Cardiac muscle cell (in vitro differentiated cells and primary cell): ENCODE data around the gene MAP4K1. TPM values are rescaled to one million over a fixed set of nuclear protein-coding genes. Genes with fewer than 3 reads are reported as not detected.
"Not testable (repeated sequence)": the region's sequence is repeated elsewhere in the genome, so short reads cannot be mapped to it uniquely, and the experiment has no call there.

Source experiments
- DNase-seq, 2 donors: peaks; one replicate each; pipeline versions ENCODE4 v3.0.0 to v3.0.0-alpha.2; 2010 to 2017; ENCODE audit warnings: low read depth in 1 of 2, low spot score in 1 of 2
- H3K27ac ChIP-seq: fragments of 200-600 bp; sonication (generic); 2 replicates; pipeline ENCODE4 v1.5.1; 2016
- H3K27me3 ChIP-seq: fragments of 200-600 bp; sonication (generic); 2 replicates; pipeline ENCODE4 v1.6.0; 2016; ENCODE audit warnings: control low read depth
- H3K36me3 ChIP-seq: fragments of 200-600 bp; sonication (generic); 2 replicates; pipeline ENCODE4 v1.5.1; 2016; ENCODE audit warnings: control low read depth
- H3K4me1 ChIP-seq: fragments of 200-600 bp; sonication (generic); 2 replicates; pipeline ENCODE4 v1.8.1; 2017; ENCODE audit warnings: low read depth, mild to moderate bottlenecking, mixed run types
- H3K4me3 ChIP-seq: fragments of 200-600 bp; sonication (generic); 2 replicates; pipeline ENCODE4 v1.5.1; 2016; ENCODE audit warnings: mild to moderate bottlenecking
- H3K9me3 ChIP-seq: fragments of 200-600 bp; sonication (generic); 2 replicates; pipeline ENCODE4 v1.5.1; 2017; ENCODE audit warnings: low read depth, mild to moderate bottlenecking, control low read depth
- polyA plus RNA-seq: library from polyadenylated mRNA; unstranded; fragments of >200 nt; fragmentation: Nextera tagmentation; extraction: Ambion mirVana; gene quantifications from 2 replicates; pipeline ENCODE4 v1.2.1, GENCODE V29; 2016
- total RNA-seq: library from RNA; depleted of rRNA; stranded (reverse); fragments of >200 nt; gene quantifications from 2 replicates; pipeline ENCODE4 v1.2.3, GENCODE V29; 2016
- TF ChIP-seq, protein P1 (sequence below): IDR thresholded peaks from 2 replicates; pipeline ENCODE4 v1.5.1; 2012; ENCODE audit warnings: low read depth, mild to moderate bottlenecking, low read length

The MAP4K1 gene
- total and polyA plus RNA-seq, 2 experiments from 2014 or later, result 3.9 to 4.6 TPM

DNA sequence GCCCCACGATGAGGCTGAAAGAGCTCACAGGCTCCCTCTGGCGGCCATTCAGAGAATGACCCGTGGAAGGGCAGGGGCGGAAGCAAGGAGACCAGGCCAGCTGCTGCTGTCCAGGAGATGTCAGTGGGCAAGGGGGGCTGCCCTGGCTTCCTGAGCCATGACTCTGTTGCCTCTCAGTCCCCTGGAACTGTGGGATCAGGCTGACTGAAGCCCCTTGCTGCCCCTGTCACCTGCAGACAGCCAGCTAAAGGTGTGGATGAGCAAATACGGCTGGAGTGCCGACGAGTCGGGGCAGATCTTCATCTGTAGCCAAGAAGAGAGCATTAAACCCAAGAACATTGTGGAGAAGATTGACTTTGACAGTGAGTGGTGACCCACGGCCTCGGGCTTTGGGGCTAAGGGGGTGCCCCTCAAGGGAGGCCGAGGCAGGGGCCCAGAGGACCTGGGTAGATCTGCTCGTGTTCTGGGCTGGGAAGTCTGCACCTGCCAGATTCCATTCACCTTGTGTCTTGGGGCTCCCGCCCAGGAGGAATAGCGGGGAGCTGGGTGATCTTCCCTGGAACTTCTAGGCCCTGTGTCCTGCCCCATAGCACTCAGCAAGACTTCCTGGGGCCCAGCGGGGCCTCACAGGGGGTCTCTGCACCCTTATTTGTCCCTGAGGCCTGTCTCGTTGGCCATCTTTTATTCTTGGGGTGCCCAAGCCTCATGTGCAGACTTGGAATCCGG, 17.2 kb upstream of the MAP4K1 start:
- TF ChIP-seq, protein P1, sequence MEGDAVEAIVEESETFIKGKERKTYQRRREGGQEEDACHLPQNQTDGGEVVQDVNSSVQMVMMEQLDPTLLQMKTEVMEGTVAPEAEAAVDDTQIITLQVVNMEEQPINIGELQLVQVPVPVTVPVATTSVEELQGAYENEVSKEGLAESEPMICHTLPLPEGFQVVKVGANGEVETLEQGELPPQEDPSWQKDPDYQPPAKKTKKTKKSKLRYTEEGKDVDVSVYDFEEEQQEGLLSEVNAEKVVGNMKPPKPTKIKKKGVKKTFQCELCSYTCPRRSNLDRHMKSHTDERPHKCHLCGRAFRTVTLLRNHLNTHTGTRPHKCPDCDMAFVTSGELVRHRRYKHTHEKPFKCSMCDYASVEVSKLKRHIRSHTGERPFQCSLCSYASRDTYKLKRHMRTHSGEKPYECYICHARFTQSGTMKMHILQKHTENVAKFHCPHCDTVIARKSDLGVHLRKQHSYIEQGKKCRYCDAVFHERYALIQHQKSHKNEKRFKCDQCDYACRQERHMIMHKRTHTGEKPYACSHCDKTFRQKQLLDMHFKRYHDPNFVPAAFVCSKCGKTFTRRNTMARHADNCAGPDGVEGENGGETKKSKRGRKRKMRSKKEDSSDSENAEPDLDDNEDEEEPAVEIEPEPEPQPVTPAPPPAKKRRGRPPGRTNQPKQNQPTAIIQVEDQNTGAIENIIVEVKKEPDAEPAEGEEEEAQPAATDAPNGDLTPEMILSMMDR, result peak; percentile 90
- Histone ChIP-seq H3K9me3 (no peaks in the 10 kb centered on the region), H3K27me3 (no peaks in the 10 kb centered on the region), H3K4me1 (no peaks in the 10 kb centered on the region), H3K36me3 (peaks cover 14% of the 10 kb centered on the region), H3K4me3 (no peak overlapping the region), H3K27ac (no peak overlapping the region)
- peak; percentile 69 to 74 for DNase-seq

DNA sequence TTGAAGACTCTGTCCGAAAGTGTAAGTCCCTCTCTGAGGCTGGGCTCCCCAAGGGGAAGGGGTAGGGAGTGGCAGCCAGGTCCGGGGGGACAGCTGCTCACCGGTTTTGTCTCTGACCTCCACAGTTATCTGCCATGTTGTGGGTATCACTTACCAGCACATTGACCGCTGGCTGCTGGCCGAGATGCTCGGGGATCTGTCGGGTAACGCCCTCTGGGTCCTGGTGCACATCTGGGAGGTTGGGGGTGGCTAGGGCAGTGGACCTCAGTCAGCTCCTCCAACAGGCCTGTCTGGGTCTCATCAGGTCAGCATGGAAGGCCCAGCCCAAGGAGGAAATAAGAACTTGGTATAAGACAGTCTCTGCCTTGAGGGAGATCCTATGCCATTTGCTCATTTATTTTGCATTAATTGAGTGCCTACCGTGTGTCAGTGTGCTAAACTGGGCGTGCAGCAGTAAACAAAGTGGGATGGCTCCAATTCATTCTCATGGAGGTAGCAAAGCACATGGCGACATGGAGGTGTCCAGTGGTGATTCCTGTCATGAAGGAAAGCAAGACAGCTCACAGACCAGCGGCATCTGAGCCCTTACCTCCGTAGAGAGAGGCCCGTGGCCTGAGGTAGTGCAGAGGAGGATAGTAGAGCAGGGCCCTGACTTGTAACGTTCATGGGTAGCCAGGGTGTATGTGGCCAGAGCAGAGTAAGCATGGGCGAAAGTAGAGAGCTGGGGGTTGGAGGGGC, 14.9 kb upstream of the MAP4K1 start:
- DNase-seq, result no peak
- Histone ChIP-seq H3K27ac (no peak overlapping the region), H3K4me3 (no peak overlapping the region), H3K36me3 (peaks cover 31% of the 10 kb centered on the region), H3K9me3 (no peaks in the 10 kb centered on the region), H3K27me3 (no peaks in the 10 kb centered on the region), H3K4me1 (no peaks in the 10 kb centered on the region)
- TF ChIP-seq, protein P1, result no peak

DNA sequence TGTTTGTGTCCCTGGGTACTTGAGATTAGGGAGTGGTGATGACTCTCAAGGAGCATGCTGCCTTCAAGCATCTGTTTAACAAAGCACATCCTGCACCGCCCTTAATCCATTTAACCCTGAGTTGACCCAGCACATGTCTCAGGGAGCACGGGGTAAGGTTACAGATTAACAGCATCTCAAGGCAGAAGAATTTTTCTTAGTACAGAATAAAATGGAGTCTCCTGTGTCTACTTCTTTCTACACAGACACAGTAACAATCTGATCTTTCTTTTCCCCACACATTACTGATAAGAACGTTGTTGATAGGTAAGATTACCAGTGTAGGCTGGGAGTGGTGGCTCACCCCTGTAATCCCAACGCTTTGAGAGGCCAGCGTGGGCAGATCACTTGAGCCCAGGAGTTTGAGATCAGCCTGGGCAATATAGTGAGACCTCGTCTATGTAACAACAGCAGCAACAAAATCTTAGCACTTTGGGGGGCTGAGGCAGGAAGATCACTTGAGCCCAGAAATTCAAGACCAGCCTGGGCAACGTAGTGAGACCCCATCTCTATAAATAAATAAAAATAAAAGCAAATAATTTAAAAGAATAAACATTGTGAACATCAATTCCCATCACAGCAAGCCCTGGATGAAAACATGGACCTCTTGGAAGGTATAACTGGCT, 14.2 kb upstream of the MAP4K1 start:
- DNase-seq, result not testable (repeated sequence)
- H3K36me3 ChIP-seq, result peaks cover 37% of the 10 kb centered on the region

DNA sequence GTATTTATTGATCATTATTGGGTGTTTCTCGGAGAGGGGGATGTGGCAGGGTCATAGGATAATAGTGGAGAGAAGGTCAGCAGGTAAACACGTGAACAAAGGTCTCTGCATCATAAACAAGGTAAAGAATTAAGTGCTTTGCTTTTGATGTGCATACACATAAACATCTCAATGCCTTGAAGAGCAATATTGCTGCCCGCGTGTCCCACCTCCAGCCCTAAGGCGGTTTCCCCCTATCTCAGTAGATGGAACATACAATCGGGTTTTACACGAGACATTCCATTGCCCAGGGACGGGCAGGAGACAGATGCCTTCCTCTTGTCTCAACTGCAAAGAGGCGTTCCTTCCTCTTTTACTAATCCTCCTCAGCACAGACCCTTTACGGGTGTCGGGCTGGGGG, 13.5 kb upstream of the MAP4K1 start:
- DNase-seq, H3K4me3 ChIP-seq, H3K4me1 ChIP-seq, H3K9me3 ChIP-seq, H3K27me3 ChIP-seq, H3K27ac ChIP-seq: not testable (repeated sequence)
- peaks cover 43% of the 10 kb centered on the region for H3K36me3 ChIP-seq

More for the DNA sequence above, 14.2 kb upstream of the MAP4K1 start:
- H3K27ac ChIP-seq, H3K27me3 ChIP-seq, H3K4me1 ChIP-seq, H3K9me3 ChIP-seq, H3K4me3 ChIP-seq: not testable (repeated sequence)

DNA sequence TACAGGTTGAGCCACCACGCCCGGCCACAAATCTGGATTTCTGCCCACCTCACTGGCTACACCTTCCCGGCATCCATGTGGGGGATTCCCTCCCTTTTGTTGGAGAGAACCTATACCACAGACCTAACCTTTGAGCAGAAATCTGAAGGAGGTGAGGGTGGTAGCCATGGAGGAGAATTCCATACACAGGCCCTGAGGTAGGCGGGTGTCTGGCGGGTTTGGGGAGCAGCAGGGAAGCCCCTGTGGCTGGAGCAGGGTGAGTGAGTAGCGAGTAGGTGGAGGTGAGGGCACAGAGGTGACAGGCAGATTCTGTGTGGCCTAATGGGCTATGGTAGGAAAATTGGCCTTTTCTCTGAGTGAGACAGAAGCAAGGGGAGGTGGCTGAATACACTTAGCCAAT, 11.8 kb upstream of the MAP4K1 start:
- Histone ChIP-seq H3K4me1 (no peaks in the 10 kb centered on the region), H3K9me3 (no peaks in the 10 kb centered on the region), H3K4me3 (no peak overlapping the region), H3K27me3 (no peaks in the 10 kb centered on the region), H3K27ac (no peak overlapping the region), H3K36me3 (peaks cover 50% of the 10 kb centered on the region)
- no peak for DNase-seq
- TF ChIP-seq, protein P1, result no peak

DNA sequence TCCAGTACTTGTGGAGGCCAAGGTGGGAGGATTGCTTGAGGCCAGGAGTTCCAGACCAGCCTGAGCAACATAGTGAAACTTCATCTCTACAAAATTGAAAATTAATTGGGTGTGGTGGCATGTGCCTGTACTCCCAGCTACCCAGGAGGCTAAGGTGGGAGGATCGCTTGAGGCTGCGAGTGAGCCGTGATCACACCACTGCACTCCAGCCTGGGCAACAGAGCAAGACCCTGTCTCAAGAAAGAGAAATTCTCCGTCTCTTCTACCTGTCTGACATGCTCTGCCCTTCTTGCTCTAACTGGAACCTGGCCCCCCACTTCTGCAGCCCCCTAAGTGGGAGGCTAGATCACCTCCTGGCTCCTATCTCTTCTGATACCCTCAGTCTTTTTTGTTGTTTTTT, 8.6 kb upstream of the MAP4K1 start:
- no peaks in the 10 kb centered on the region for H3K27me3 ChIP-seq
- peaks cover 71% of the 10 kb centered on the region for H3K36me3 ChIP-seq
- H3K27ac ChIP-seq, result no peak overlapping the region
- H3K9me3 ChIP-seq, result no peaks in the 10 kb centered on the region
- DNase-seq, result no peak
- no peaks in the 10 kb centered on the region for H3K4me1 ChIP-seq
- TF ChIP-seq, protein P1, result no peak
- no peak overlapping the region for H3K4me3 ChIP-seq
